ENCODE data around the gene TRAF6. TPM values are rescaled to one million over a fixed set of nuclear protein-coding genes. Genes with fewer than 3 reads are reported as not detected.

The TRAF6 gene
- polyA plus RNA-seq, 6 donors from 2014 or later: 13.3 to 33.1 (median 15.6) TPM

GRCh38 chr11:36462321-36462720 is 47.8 kb downstream of the TRAF6 start:
- H3K36me3 Mint-ChIP-seq: no peaks in the 10 kb centered on the region
- H3K4me1 Mint-ChIP-seq: no peaks in the 10 kb centered on the region
- no peak for ATAC-seq (ENCODE audit: low read depth in 2 of 2)
- peak overlapping the region in 1 of 8 donors; percentile 9 for H3K4me3 Mint-ChIP-seq
- no peak for DNase-seq
- H3K27ac Mint-ChIP-seq: no peak overlapping the region
- H3K9me3 Mint-ChIP-seq: no peaks in the 10 kb centered on the region
- H3K27me3 Mint-ChIP-seq: no peaks in the 10 kb centered on the region

GRCh38 chr11:36460220-36460619 is 49.9 kb downstream of the TRAF6 start:
- Mint-ChIP-seq H3K27me3 (no peaks in the 10 kb centered on the region), H3K9me3 (no peaks in the 10 kb centered on the region), H3K4me1 (peaks cover 0 to 6% (median 0%) of the 10 kb centered on the region in 3 donors), H3K36me3 (peaks cover 0 to 7% of the 10 kb centered on the region in 2 donors), H3K4me3 (no peak overlapping the region), H3K27ac (no peak overlapping the region)
- DNase-seq: no peak
- no peak for ATAC-seq (ENCODE audit: low read depth in 2 of 2)

DNA sequence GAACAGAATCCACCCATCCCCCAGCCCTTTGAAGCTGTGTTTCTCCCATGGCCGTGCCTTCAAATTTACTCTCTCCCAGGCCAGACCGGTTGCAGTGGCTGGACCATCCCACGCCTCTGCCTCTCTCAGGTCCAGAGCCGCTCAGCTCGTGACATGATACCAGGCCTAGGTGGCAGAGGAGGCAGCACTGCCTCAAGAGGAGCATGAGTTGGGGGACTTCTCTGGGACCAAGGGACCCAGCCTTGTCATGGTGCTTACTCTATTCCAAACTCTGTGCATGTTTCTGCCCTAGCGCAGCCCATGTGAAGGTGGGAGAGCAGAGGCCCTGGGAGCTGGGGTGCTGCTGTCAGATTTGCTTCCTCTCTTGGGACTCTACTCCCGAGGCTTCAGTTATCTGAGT is 51.0 kb downstream of the TRAF6 start:
- peaks cover 0 to 7% of the 10 kb centered on the region in 2 donors for H3K36me3 Mint-ChIP-seq

DNA sequence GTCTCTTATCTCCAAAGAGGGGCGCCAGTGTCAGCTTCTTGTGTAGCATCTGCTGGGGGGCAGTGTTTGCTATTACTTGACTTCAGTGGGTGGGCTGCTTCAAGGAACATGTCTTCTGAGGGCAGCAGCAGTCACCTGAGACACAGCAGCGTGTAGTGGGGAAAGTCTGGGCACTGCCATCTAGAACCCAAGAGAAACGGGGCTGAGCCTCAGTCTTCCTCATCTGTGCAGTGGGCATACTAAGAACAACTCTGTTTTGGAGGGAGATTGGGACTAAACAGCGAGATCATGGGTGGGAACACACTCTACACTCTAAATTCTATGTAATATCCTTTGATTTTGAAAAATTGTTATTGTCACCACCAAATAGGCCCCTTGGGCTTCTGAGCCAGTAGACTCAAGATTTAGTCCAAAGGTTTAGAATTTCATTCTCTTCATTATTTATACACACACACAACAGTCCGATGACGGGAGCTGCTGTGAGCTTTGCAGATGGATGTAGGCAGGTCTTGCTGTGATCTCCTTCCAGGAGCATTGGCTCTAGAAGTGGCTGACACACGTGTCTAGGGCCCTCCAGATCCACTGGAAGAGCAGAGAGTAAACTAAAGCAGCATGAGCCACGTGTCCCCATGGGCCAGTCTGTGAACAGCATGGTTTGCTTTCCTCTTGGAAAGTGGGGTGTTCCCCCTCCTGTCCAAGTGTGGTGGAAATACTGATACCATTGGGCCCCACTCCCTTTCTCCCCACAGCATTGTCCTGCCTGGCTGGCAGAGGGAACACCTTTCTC is 51.8 kb downstream of the TRAF6 start:
- DNase-seq (no peak), ATAC-seq (ENCODE audit: low read depth in 2 of 2) (no peak)
- Mint-ChIP-seq H3K27me3 (no peaks in the 10 kb centered on the region), H3K27ac (peak overlapping the region in 1 of 6 donors; percentile 24), H3K36me3 (peaks cover 0 to 7% of the 10 kb centered on the region in 2 donors), H3K9me3 (no peaks in the 10 kb centered on the region), H3K4me3 (no peak overlapping the region), H3K4me1 (peaks cover 5 to 14% (median 11%) of the 10 kb centered on the region in 3 donors)

More for the DNA sequence above, 51.0 kb downstream of the TRAF6 start:
- Mint-ChIP-seq H3K4me3 (no peak overlapping the region), H3K27ac (no peak overlapping the region), H3K9me3 (no peaks in the 10 kb centered on the region), H3K27me3 (no peaks in the 10 kb centered on the region), H3K4me1 (peaks cover 0 to 8% (median 4%) of the 10 kb centered on the region in 3 donors)
- ATAC-seq (ENCODE audit: low read depth in 2 of 2) (no peak), DNase-seq (no peak)

- H3K36me3 Mint-ChIP-seq: peaks cover 0 to 7% of the 10 kb centered on the region in 2 donors
- DNase-seq (no peak), ATAC-seq (ENCODE audit: low read depth in 2 of 2) (no peak)
- H3K27ac Mint-ChIP-seq: peak overlapping the region in 1 of 6 donors; percentile 9
- H3K4me1 Mint-ChIP-seq: peaks cover 6 to 16% (median 16%) of the 10 kb centered on the region in 3 donors
- no peaks in the 10 kb centered on the region for H3K9me3 Mint-ChIP-seq
- no peaks in the 10 kb centered on the region for H3K27me3 Mint-ChIP-seq
- no peak overlapping the region for H3K4me3 Mint-ChIP-seq
These were observed 53.9 kb downstream of the TRAF6 start for GRCh38 chr11:36456156-36456555.

DNA sequence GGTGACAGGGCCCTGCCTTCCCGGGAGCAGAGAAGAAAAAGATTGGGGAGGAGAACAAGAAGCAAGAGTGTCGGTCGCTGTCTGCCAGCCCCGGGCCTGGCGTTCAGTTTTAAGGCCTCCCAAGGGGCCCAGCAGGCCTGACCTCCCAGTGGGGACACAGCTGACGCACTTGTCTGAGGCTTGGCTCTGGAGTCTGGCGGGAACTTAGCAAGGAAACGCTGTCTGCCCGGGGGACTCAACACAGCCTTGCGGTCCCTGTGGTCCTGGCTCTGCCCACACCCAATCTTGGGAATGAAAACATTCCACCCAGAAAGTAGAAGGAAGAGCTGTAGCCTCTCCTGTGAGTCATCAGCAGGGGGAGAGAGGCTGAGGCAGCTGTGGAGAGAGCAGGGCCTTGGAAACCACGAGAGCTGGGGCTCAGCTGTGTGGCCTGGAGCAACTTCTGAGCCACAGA is 54.4 kb downstream of the TRAF6 start:
- peak overlapping the region in 1 of 6 donors; percentile 14 for H3K27ac Mint-ChIP-seq
- no peaks in the 10 kb centered on the region for H3K9me3 Mint-ChIP-seq
- H3K27me3 Mint-ChIP-seq: no peaks in the 10 kb centered on the region
- no peak for DNase-seq
- ATAC-seq (ENCODE audit: low read depth in 2 of 2): no peak
- H3K4me3 Mint-ChIP-seq: no peak overlapping the region
- peaks cover 0 to 7% of the 10 kb centered on the region in 2 donors for H3K36me3 Mint-ChIP-seq
- H3K4me1 Mint-ChIP-seq: peaks cover 8 to 21% (median 18%) of the 10 kb centered on the region in 3 donors

- Mint-ChIP-seq H3K27ac (no peak overlapping the region), H3K36me3 (peaks cover 1 to 10% of the 10 kb centered on the region in 2 donors), H3K27me3 (no peaks in the 10 kb centered on the region), H3K4me3 (no peak overlapping the region), H3K9me3 (peaks cover 0 to 1% (median 0%) of the 10 kb centered on the region in 7 donors), H3K4me1 (peaks cover 14 to 27% (median 24%) of the 10 kb centered on the region in 3 donors)
- DNase-seq (no peak), ATAC-seq (ENCODE audit: low read depth in 2 of 2) (no peak)
These were observed 55.0 kb downstream of the TRAF6 start for GRCh38 chr11:36454941-36455631.

DNA sequence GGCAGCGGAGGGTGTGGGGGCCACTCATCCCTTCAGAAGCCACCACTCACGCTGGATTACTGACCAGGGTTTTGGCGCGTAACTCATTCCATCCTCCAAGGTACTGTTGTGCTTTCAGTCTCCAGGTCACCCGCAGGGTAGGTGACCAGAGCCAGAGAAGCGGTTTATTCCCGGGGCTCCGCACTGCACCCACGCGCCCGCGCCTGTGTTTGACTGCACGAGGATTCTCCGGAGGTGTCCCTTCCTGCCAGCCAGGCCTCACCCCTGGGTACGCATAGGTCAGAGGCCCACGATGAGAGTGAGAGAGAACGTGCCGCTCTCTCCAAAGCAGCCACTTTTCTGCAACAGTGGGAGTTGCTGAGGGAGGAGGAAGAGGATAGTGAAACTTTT is 55.5 kb downstream of the TRAF6 start:
- H3K4me1 Mint-ChIP-seq: peaks cover 19 to 32% (median 30%) of the 10 kb centered on the region in 3 donors
- H3K27me3 Mint-ChIP-seq: no peaks in the 10 kb centered on the region
- peak overlapping the region in 1 of 6 donors; percentile 31 for H3K27ac Mint-ChIP-seq
- peaks cover 7 to 15% of the 10 kb centered on the region in 2 donors for H3K36me3 Mint-ChIP-seq
- H3K9me3 Mint-ChIP-seq: peaks cover 0 to 5% (median 0%) of the 10 kb centered on the region in 7 donors
- H3K4me3 Mint-ChIP-seq: no peak overlapping the region
- no peak for ATAC-seq (ENCODE audit: low read depth in 2 of 2)
- no peak for DNase-seq

DNA sequence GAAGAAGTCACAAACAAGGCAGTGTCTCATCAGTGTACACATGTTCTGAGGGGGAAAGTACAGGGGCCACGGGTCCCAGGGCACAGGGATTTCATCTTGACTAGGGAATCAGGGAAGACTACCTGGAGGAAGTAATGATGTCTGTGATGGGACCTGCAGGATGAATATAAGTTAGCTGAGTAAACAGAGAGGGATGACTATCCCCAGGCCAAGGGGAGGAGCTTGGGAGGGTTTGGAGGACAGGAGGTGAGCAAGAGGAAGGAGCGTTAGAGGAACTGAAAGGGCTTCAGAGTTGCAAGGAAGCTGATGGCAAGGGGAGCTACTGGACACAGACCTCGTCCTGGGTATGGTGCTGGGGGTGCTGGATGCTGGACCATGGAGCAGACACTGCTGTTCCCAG is 56.4 kb downstream of the TRAF6 start:
- DNase-seq (no peak), ATAC-seq (ENCODE audit: low read depth in 2 of 2) (no peak)
- Mint-ChIP-seq H3K27ac (peak overlapping the region in 2 of 6 donors; percentile 13 to 97), H3K4me3 (peak overlapping the region in 1 of 8 donors; percentile 29), H3K27me3 (no peaks in the 10 kb centered on the region), H3K9me3 (peaks cover 0 to 5% (median 0%) of the 10 kb centered on the region in 7 donors), H3K4me1 (peaks cover 24 to 37% (median 34%) of the 10 kb centered on the region in 3 donors), H3K36me3 (peaks cover 7 to 20% of the 10 kb centered on the region in 2 donors)

- Mint-ChIP-seq H3K9me3 (peaks cover 0 to 5% (median 0%) of the 10 kb centered on the region in 7 donors), H3K27ac (peak overlapping the region in 2 of 6 donors; percentile 14 to 22), H3K4me3 (no peak overlapping the region), H3K4me1 (peaks cover 24 to 37% (median 34%) of the 10 kb centered on the region in 3 donors), H3K36me3 (peaks cover 7 to 20% of the 10 kb centered on the region in 2 donors), H3K27me3 (no peaks in the 10 kb centered on the region)
- DNase-seq: no peak
- no peak for ATAC-seq (ENCODE audit: low read depth in 2 of 2)
These were observed 57.1 kb downstream of the TRAF6 start for GRCh38 chr11:36452961-36453360.

DNA sequence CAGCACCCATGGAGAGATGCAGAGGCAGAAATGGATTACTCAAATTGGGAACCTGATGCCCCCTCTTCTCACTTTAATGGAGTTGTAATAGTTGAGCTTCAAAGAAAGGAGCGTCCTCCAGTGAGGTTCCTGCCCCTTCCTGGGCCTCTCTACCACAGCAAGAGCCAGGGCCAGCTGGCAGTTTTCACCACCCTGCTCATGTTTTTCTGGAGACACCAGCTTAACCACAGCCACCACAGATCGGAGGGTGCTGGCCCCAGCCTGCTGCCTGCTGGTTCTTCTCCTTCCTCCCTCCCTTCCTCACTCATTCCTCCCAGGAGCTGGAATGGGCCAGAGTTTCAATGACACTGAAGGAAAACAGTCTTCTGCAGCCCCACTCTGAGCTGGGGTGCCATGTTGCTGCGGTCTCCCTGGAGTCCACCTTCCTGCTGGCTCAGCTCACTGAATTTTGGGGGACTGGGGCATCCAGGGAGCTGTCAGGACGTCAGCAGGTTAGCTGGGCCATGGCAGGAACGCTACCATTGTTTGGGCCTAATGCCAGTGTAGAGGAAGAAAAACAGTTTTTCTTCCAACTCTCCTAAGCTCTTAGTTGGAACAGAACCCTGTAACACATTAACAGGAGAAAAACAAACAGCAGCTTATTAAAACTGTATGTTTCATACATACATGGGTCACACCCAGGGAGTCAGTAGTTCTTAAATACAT is 57.7 kb downstream of the TRAF6 start:
- peaks cover 7 to 20% of the 10 kb centered on the region in 2 donors for H3K36me3 Mint-ChIP-seq
- ATAC-seq (ENCODE audit: low read depth in 2 of 2) (no peak), DNase-seq (no peak)
- peak overlapping the region in 2 of 6 donors; percentile 14 to 22 for H3K27ac Mint-ChIP-seq
- H3K27me3 Mint-ChIP-seq: no peaks in the 10 kb centered on the region
- peaks cover 0 to 5% (median 0%) of the 10 kb centered on the region in 7 donors for H3K9me3 Mint-ChIP-seq
- no peak overlapping the region for H3K4me3 Mint-ChIP-seq
- H3K4me1 Mint-ChIP-seq: peaks cover 24 to 37% (median 34%) of the 10 kb centered on the region in 3 donors

- Mint-ChIP-seq H3K27me3 (no peaks in the 10 kb centered on the region), H3K9me3 (peaks cover 0 to 5% (median 0%) of the 10 kb centered on the region in 7 donors), H3K4me1 (peaks cover 24 to 37% (median 34%) of the 10 kb centered on the region in 3 donors), H3K4me3 (peak overlapping the region in 2 of 8 donors; percentile 37 to 39), H3K36me3 (peaks cover 10 to 25% of the 10 kb centered on the region in 2 donors), H3K27ac (peak overlapping the region in 1 of 6 donors; percentile 7)
- no peak for DNase-seq
- ATAC-seq (ENCODE audit: low read depth in 2 of 2): no peak
These were observed 58.4 kb downstream of the TRAF6 start for GRCh38 chr11:36451681-36452080.

DNA sequence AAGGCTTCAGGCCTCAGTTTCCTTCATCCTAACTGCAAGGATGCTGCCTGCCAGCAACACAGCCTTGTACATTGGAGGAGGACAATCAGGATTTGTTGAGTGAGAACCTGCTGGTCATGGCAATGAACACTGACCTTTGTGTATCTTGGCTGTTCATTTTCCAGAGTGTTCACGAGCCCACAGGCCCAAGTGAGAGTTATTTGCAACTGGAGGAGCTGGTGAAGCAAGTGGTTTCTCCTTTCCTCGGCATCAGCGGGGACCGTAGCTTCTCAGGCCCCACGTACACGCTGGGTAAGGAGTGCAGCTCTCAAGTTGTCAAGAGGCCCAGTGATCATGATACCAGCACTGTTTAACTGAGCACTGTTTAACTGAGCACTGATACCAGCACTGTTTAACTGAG is 59.0 kb downstream of the TRAF6 start:
- ATAC-seq (ENCODE audit: low read depth in 2 of 2) (no peak), DNase-seq (no peak)
- Mint-ChIP-seq H3K9me3 (peaks cover 0 to 5% (median 0%) of the 10 kb centered on the region in 7 donors), H3K36me3 (peaks cover 11 to 28% of the 10 kb centered on the region in 2 donors), H3K27me3 (no peaks in the 10 kb centered on the region), H3K27ac (peak overlapping the region in 1 of 6 donors; percentile 7), H3K4me1 (peaks cover 24 to 37% (median 34%) of the 10 kb centered on the region in 3 donors), H3K4me3 (peak overlapping the region in 3 of 8 donors; percentile 29 to 77 (median 32))
